PFSK-1 (cell line): ENCODE data around the gene IQCK.

Source experiments
- POLR2AphosphoS5 ChIP-seq: IDR thresholded peaks from 2 replicates; pipeline ENCODE4 v1.6.1; 2012; ENCODE audit warnings: low read depth, mild to moderate bottlenecking, control low read depth, low read length, moderate library complexity
- REST ChIP-seq, 2 experiments: IDR thresholded peaks; 2 replicates each; pipeline versions ENCODE4 v1.6.1 to v1.8.0; 2011 to 2012; ENCODE audit warnings: low read depth in 2 of 2, low read length in 2 of 2, control low read depth in 1 of 2, inconsistent platforms in 1 of 2, mild to moderate bottlenecking in 1 of 2, moderate library complexity in 1 of 2; ENCODE audit not compliant: insufficient read depth in 1 of 2
- TAF1 ChIP-seq: IDR thresholded peaks from 2 replicates; pipeline ENCODE4 v1.6.1; 2012; ENCODE audit warnings: low read length, control low read depth, borderline replicate concordance; ENCODE audit not compliant: insufficient read depth

GRCh38 chr16:19705146-19705501, 12.9 kb upstream of the IQCK start:
- no peak for TF ChIP-seq POLR2AphosphoS5
- no peak for TF ChIP-seq TAF1
- TF ChIP-seq REST (IDR thresholded peaks at IDR 0.05; ENCODE audit: insufficient read depth in 1 of 2, low read depth in 2 of 2, low read length in 2 of 2) = no peak
